ENCODE data around the gene SYT14.
"Not testable (repeated sequence)": the region's sequence is repeated elsewhere in the genome, so short reads cannot be mapped to it uniquely, and the experiment has no call there.

SYT14 gene

GRCh38 chr1:210104103-210104502, 166.1 kb downstream of the SYT14 start:
- POLR2A ChIA-PET = no interaction called here
- DNase-seq (ENCODE audit: extremely low spot score) = no peak
- CTCF ChIA-PET = no interaction called here
- no peak for TF ChIP-seq CTBP1 (IDR thresholded peaks at IDR 0.05; ENCODE audit: borderline replicate concordance)
- no peak for TF ChIP-seq SP1 (IDR thresholded peaks at IDR 0.05)
- no peak for TF ChIP-seq PKNOX1 (IDR thresholded peaks at IDR 0.05)
- no peak for TF ChIP-seq FOXK2 (IDR thresholded peaks at IDR 0.05)
- no peak for TF ChIP-seq ZNF384 (IDR thresholded peaks at IDR 0.05)
- TF ChIP-seq FOXM1 (IDR thresholded peaks at IDR 0.05; ENCODE audit: borderline replicate concordance) = no peak
- TF ChIP-seq L3MBTL2 (conservative IDR thresholded peaks at IDR 0.05) = no peak
- no peak for TF ChIP-seq LEF1 (IDR thresholded peaks at IDR 0.05; ENCODE audit: borderline replicate concordance)

- DNase-seq (ENCODE audit: extremely low spot score); CTCF ChIA-PET; POLR2A ChIA-PET: not testable (repeated sequence)
These were observed 174.9 kb downstream of the SYT14 start for GRCh38 chr1:210112906-210113305.

GRCh38 chr1:210117198-210117597, 179.2 kb downstream of the SYT14 start:
- CTCF ChIA-PET = no interaction called here
- no peak for DNase-seq (ENCODE audit: extremely low spot score)
- TF ChIP-seq ZNF384 (IDR thresholded peaks at IDR 0.05) = no peak
- no peak for TF ChIP-seq LEF1 (IDR thresholded peaks at IDR 0.05; ENCODE audit: borderline replicate concordance)
- no peak for TF ChIP-seq SUZ12 (IDR thresholded peaks at IDR 0.05)
- no peak for TF ChIP-seq CTBP1 (IDR thresholded peaks at IDR 0.05; ENCODE audit: borderline replicate concordance)
- TF ChIP-seq SP1 (IDR thresholded peaks at IDR 0.05) = no peak
- no peak for TF ChIP-seq TARDBP (IDR thresholded peaks at IDR 0.05)
- TF ChIP-seq BHLHE40 (IDR thresholded peaks at IDR 0.05; ENCODE audit: borderline replicate concordance) = no peak
- no peak for TF ChIP-seq FOXK2 (IDR thresholded peaks at IDR 0.05)
- no peak for TF ChIP-seq L3MBTL2 (conservative IDR thresholded peaks at IDR 0.05)
- no peak for TF ChIP-seq ARNT (IDR thresholded peaks at IDR 0.05)
- no peak for TF ChIP-seq NFRKB (IDR thresholded peaks at IDR 0.05)
- TF ChIP-seq ELF4 (IDR thresholded peaks at IDR 0.05) = no peak
- POLR2A ChIA-PET = no interaction called here

- no peak for DNase-seq (ENCODE audit: extremely low spot score)
- no peak for TF ChIP-seq ARNT (IDR thresholded peaks at IDR 0.05)
- no peak for TF ChIP-seq LEF1 (IDR thresholded peaks at IDR 0.05; ENCODE audit: borderline replicate concordance)
- no peak for TF ChIP-seq SP1 (IDR thresholded peaks at IDR 0.05)
- no peak for TF ChIP-seq ZNF384 (IDR thresholded peaks at IDR 0.05)
- no peak for TF ChIP-seq SUZ12 (IDR thresholded peaks at IDR 0.05)
- TF ChIP-seq NFRKB (IDR thresholded peaks at IDR 0.05) = no peak
- no peak for TF ChIP-seq FOXK2 (IDR thresholded peaks at IDR 0.05)
- TF ChIP-seq FOXA1 (IDR thresholded peaks at IDR 0.05) = no peak
- no peak for TF ChIP-seq TARDBP (IDR thresholded peaks at IDR 0.05)
- TF ChIP-seq L3MBTL2 (conservative IDR thresholded peaks at IDR 0.05) = no peak
- TF ChIP-seq BHLHE40 (IDR thresholded peaks at IDR 0.05; ENCODE audit: borderline replicate concordance) = no peak
- TF ChIP-seq PKNOX1 (IDR thresholded peaks at IDR 0.05) = no peak
- CTCF ChIA-PET = no interaction called here
These were observed 179.7 kb downstream of the SYT14 start for GRCh38 chr1:210117681-210118170.

GRCh38 chr1:210123383-210123782, 185.4 kb downstream of the SYT14 start:
- DNase-seq (ENCODE audit: extremely low spot score) = no peak
- POLR2A ChIA-PET = no interaction called here
- CTCF ChIA-PET = no interaction called here
- TF ChIP-seq BHLHE40 (IDR thresholded peaks at IDR 0.05; ENCODE audit: borderline replicate concordance) = no peak
- no peak for TF ChIP-seq ARNT (IDR thresholded peaks at IDR 0.05)
- TF ChIP-seq ZNF384 (IDR thresholded peaks at IDR 0.05) = no peak
- no peak for TF ChIP-seq SUZ12 (IDR thresholded peaks at IDR 0.05)
- no peak for TF ChIP-seq PKNOX1 (IDR thresholded peaks at IDR 0.05)
- no peak for TF ChIP-seq LEF1 (IDR thresholded peaks at IDR 0.05; ENCODE audit: borderline replicate concordance)
- TF ChIP-seq CTBP1 (IDR thresholded peaks at IDR 0.05; ENCODE audit: borderline replicate concordance) = no peak
- TF ChIP-seq NFRKB (IDR thresholded peaks at IDR 0.05) = no peak

More at GRCh38 chr1:210117681-210118170, 179.7 kb downstream of the SYT14 start:
- POLR2A ChIA-PET = no interaction called here

- no peak for TF ChIP-seq SUZ12 (IDR thresholded peaks at IDR 0.05)
- no peak for TF ChIP-seq NFRKB (IDR thresholded peaks at IDR 0.05)
- no peak for TF ChIP-seq PKNOX1 (IDR thresholded peaks at IDR 0.05)
- no peak for TF ChIP-seq ARNT (IDR thresholded peaks at IDR 0.05)
- TF ChIP-seq FOXM1 (IDR thresholded peaks at IDR 0.05; ENCODE audit: borderline replicate concordance) = no peak
- no peak for TF ChIP-seq FOXA1 (IDR thresholded peaks at IDR 0.05)
- no peak for TF ChIP-seq BHLHE40 (IDR thresholded peaks at IDR 0.05; ENCODE audit: borderline replicate concordance)
- no peak for TF ChIP-seq CTBP1 (IDR thresholded peaks at IDR 0.05; ENCODE audit: borderline replicate concordance)
- no peak for TF ChIP-seq ZNF384 (IDR thresholded peaks at IDR 0.05)
- ChIA-PET POLR2A (no interaction called here), CTCF (no interaction called here)
- DNase-seq (ENCODE audit: extremely low spot score) = no peak
These were observed 186.0 kb downstream of the SYT14 start for GRCh38 chr1:210123924-210124589.

Measured in HEK293T (cell line).